IPS-NIHi7 (cell line): ENCODE data around the gene TCF19.
"Not testable (repeated sequence)": the region's sequence is repeated elsewhere in the genome, so short reads cannot be mapped to it uniquely, and the experiment has no call there.

ENCODE experiments used
- DNase-seq: peaks from one replicate; pipeline ENCODE4 v3.0.0; 2012; ENCODE audit warnings: mixed read lengths; ENCODE audit errors: extremely low spot score

Gene TCF19

GRCh38 chr6:31161216-31162126 is 3.1 kb downstream of the TCF19 start:
- no peak for DNase-seq

GRCh38 chr6:31162463-31163165 is 4.2 kb downstream of the TCF19 start:
- peak; percentile 42 for DNase-seq

GRCh38 chr6:31163922-31164321 is 5.5 kb downstream of the TCF19 start:
- no peak for DNase-seq

GRCh38 chr6:31164475-31165063 is 6.2 kb downstream of the TCF19 start:
- not testable (repeated sequence) for DNase-seq

GRCh38 chr6:31165064-31165832 is 6.9 kb downstream of the TCF19 start:
- DNase-seq = not testable (repeated sequence)

- no peak for DNase-seq
Measured at GRCh38 chr6:31165986-31166385, 7.6 kb downstream of the TCF19 start.

GRCh38 chr6:31168606-31169005 is 10.2 kb downstream of the TCF19 start:
- DNase-seq = no peak

- no peak for DNase-seq
Measured at GRCh38 chr6:31169123-31169857, 10.9 kb downstream of the TCF19 start.

GRCh38 chr6:31169858-31170599 is 11.6 kb downstream of the TCF19 start:
- DNase-seq = not testable (repeated sequence)

GRCh38 chr6:31170600-31170881 is 12.2 kb downstream of the TCF19 start, which contains the start of gene POU5F1:
Gene POU5F1 (minus strand): TSS chr6:31170682. CDS start chr6:31170620, 62 bp downstream.
- peak; percentile 53 for DNase-seq

- no peak for DNase-seq
Measured at GRCh38 chr6:31170987-31171671, 12.7 kb downstream of the TCF19 start.

- peak; percentile 77 for DNase-seq
Measured at GRCh38 chr6:31171931-31172905, 13.8 kb downstream of the TCF19 start.

GRCh38 chr6:31172973-31173384 is 14.6 kb downstream of the TCF19 start:
- DNase-seq = peak; percentile 82

- DNase-seq = no peak
Measured at GRCh38 chr6:31173406-31173805, 15.0 kb downstream of the TCF19 start.

- no peak for DNase-seq
Measured at GRCh38 chr6:31174378-31174777, 16.0 kb downstream of the TCF19 start.

GRCh38 chr6:31175971-31176370 is 17.6 kb downstream of the TCF19 start:
- no peak for DNase-seq

- DNase-seq = no peak
Measured at GRCh38 chr6:31178143-31179041, 20.0 kb downstream of the TCF19 start.

- DNase-seq = no peak
Measured at GRCh38 chr6:31179042-31179386, 20.6 kb downstream of the TCF19 start.
